Ishikawa (cell line): Measurements from ENCODE around the gene COL15A1.

ENCODE experiments used
- CEBPB ChIP-seq: IDR thresholded peaks from 2 replicates; pipeline ENCODE4 v1.6.1; 2012
- CREB1 ChIP-seq: IDR thresholded peaks from 2 replicates; pipeline ENCODE4 v1.6.1; 2012; ENCODE audit warnings: low read depth
- EGR1 ChIP-seq: IDR thresholded peaks from 2 replicates; pipeline ENCODE4 v1.6.1; 2012
- EP300 ChIP-seq: IDR thresholded peaks from 2 replicates; pipeline ENCODE4 v1.6.1; 2012; ENCODE audit warnings: borderline replicate concordance
- FOXM1 ChIP-seq: IDR thresholded peaks from 2 replicates; pipeline ENCODE4 v1.6.1; 2012; ENCODE audit warnings: low read depth, borderline replicate concordance
- NFIC ChIP-seq: IDR thresholded peaks from 2 replicates; pipeline ENCODE4 v1.6.1; 2012
- RAD21 ChIP-seq: IDR thresholded peaks from 2 replicates; pipeline ENCODE4 v1.6.1; 2012; ENCODE audit warnings: low read depth
- TAF1 ChIP-seq: IDR thresholded peaks from 2 replicates; pipeline ENCODE4 v1.6.1; 2012; ENCODE audit warnings: low read depth, mild to moderate bottlenecking
- TCF12 ChIP-seq: IDR thresholded peaks from 2 replicates; pipeline ENCODE4 v1.6.1; 2012; ENCODE audit warnings: low read depth
- TEAD4 ChIP-seq: IDR thresholded peaks from 2 replicates; pipeline ENCODE4 v1.6.1; 2012
- USF1 ChIP-seq: IDR thresholded peaks from 2 replicates; pipeline ENCODE4 v1.6.1; 2012
- YY1 ChIP-seq: IDR thresholded peaks from 2 replicates; pipeline ENCODE4 v1.6.1; 2012; ENCODE audit warnings: low read depth
- ZBTB7A ChIP-seq: IDR thresholded peaks from 2 replicates; pipeline ENCODE4 v1.6.1; 2012; ENCODE audit warnings: low read depth
- TF ChIP-seq, protein P1 (sequence below): IDR thresholded peaks from 2 replicates; pipeline ENCODE4 v1.6.1; 2012; ENCODE audit warnings: low read depth, mild to moderate bottlenecking
- TF ChIP-seq, protein P2 (sequence below): IDR thresholded peaks from 2 replicates; pipeline ENCODE4 v1.6.1; 2012

The COL15A1 gene

DNA sequence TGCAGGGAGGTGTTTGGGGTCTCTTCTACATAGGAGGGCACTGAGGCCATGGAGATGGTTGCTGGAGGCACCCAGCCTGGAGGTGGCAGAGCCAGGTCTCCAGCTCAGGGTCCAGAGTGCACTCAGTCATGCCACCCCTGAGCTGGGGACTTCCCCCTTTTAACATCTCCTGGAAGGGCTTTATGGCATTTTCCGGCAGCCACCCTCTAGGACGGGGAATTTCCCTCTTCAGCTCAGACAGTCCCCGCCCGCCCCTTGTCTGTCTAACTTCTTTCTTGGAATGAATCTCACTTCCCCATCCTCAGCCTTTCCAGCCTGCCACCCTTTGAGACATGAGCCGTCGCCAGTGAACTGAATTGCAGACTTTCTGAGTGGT lies 49.9 kb downstream of the COL15A1 start:
- TF ChIP-seq, protein P1, sequence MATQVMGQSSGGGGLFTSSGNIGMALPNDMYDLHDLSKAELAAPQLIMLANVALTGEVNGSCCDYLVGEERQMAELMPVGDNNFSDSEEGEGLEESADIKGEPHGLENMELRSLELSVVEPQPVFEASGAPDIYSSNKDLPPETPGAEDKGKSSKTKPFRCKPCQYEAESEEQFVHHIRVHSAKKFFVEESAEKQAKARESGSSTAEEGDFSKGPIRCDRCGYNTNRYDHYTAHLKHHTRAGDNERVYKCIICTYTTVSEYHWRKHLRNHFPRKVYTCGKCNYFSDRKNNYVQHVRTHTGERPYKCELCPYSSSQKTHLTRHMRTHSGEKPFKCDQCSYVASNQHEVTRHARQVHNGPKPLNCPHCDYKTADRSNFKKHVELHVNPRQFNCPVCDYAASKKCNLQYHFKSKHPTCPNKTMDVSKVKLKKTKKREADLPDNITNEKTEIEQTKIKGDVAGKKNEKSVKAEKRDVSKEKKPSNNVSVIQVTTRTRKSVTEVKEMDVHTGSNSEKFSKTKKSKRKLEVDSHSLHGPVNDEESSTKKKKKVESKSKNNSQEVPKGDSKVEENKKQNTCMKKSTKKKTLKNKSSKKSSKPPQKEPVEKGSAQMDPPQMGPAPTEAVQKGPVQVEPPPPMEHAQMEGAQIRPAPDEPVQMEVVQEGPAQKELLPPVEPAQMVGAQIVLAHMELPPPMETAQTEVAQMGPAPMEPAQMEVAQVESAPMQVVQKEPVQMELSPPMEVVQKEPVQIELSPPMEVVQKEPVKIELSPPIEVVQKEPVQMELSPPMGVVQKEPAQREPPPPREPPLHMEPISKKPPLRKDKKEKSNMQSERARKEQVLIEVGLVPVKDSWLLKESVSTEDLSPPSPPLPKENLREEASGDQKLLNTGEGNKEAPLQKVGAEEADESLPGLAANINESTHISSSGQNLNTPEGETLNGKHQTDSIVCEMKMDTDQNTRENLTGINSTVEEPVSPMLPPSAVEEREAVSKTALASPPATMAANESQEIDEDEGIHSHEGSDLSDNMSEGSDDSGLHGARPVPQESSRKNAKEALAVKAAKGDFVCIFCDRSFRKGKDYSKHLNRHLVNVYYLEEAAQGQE, result no peak
- no peak for TF ChIP-seq USF1
- TF ChIP-seq YY1, result no peak
- TF ChIP-seq, protein P2, sequence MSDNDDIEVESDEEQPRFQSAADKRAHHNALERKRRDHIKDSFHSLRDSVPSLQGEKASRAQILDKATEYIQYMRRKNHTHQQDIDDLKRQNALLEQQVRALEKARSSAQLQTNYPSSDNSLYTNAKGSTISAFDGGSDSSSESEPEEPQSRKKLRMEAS, result no peak
- TF ChIP-seq TEAD4, result no peak
- no peak for TF ChIP-seq NFIC
- no peak for TF ChIP-seq CEBPB
- no peak for TF ChIP-seq RAD21
- TF ChIP-seq FOXM1, result no peak
- no peak for TF ChIP-seq EGR1
- TF ChIP-seq CREB1, result no peak
- TF ChIP-seq ZBTB7A, result no peak
- TF ChIP-seq TCF12, result no peak
- TF ChIP-seq EP300, result no peak
- no peak for TF ChIP-seq TAF1

- TF ChIP-seq RAD21, result no peak
- TF ChIP-seq CEBPB, result no peak
- TF ChIP-seq, protein P2, result no peak
- TF ChIP-seq, protein P1, result no peak
- TF ChIP-seq ZBTB7A, result no peak
- TF ChIP-seq CREB1, result no peak
- TF ChIP-seq TCF12, result no peak
- no peak for TF ChIP-seq NFIC
- no peak for TF ChIP-seq FOXM1
- TF ChIP-seq EGR1, result no peak
- TF ChIP-seq TAF1, result no peak
Observed at GRCh38 chr9:98994172-98995058, 50.7 kb downstream of the COL15A1 start.

DNA sequence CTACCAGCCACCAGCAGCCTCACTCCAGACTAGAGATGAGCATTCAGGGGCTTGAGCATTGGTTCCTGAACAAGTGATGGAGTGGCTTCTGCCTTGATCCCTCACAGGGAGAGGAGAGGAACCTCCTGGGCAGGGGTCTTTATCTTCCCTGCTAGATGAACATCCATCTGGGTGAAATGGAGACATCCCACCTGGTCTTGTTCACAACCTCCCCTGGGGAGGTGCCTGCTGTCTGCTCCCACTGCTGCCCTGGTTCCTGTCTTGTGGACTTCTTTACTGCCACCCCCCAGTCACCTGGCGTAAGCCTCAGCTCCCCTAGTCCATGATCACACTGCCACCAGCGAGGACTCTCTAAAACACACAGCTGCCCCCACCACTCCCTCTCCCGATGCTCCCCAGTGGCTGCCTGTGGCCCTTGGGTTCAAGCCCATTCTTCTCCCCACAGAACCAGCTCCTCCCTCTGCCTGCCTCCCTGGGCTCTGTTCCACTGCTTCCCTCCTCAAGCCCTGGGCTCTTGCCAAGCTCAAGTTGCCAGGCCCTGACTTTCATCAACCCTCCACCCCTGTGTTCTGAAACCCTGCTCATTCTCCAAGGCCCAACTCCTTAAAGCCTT lies 51.5 kb downstream of the COL15A1 start:
- TF ChIP-seq FOXM1 (no peak), YY1 (no peak), EGR1 (no peak), TAF1 (no peak), NFIC (no peak), USF1 (no peak), CREB1 (no peak), CEBPB (no peak), RAD21 (no peak), TCF12 (no peak), TEAD4 (no peak), EP300 (no peak), ZBTB7A (no peak)
- TF ChIP-seq, protein P1, result no peak
- TF ChIP-seq, protein P2, result no peak
